ENCODE results near the gene FAM9B.

DNA sequence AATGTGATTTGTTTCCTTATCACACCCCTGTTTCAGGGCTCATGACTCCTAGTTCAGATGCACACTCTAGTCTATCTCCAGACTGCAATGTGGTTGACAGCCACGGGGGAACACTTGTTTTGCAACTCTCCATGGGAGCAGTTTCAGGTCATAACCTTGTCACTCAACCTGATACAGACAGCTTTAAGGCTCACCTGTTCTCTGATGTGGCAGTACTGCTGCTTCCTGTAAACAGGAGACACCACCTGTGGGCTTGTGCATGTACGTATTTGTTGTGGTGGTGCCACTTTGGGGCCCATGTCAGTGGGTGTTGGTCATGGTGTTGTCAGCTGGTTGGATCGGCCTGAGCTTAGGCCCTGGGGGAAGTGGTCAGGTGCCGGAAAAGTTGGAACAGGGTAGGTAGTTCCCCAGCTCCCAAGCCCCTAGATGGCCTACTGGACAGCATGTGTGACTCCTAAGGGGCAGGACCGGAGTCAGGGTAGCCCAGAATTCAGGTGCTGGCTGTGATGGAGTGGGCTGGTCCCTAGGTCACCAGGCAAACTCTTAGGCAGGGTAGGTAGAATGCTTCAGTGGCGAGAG, 46.2 kb downstream of the FAM9B start:
- TF ChIP-seq POLR2A (IDR thresholded peaks at IDR 0.05) (no peak), POLR2AphosphoS5 (IDR thresholded peaks at IDR 0.05) (no peak)
- TF ChIP-seq, protein P1, sequence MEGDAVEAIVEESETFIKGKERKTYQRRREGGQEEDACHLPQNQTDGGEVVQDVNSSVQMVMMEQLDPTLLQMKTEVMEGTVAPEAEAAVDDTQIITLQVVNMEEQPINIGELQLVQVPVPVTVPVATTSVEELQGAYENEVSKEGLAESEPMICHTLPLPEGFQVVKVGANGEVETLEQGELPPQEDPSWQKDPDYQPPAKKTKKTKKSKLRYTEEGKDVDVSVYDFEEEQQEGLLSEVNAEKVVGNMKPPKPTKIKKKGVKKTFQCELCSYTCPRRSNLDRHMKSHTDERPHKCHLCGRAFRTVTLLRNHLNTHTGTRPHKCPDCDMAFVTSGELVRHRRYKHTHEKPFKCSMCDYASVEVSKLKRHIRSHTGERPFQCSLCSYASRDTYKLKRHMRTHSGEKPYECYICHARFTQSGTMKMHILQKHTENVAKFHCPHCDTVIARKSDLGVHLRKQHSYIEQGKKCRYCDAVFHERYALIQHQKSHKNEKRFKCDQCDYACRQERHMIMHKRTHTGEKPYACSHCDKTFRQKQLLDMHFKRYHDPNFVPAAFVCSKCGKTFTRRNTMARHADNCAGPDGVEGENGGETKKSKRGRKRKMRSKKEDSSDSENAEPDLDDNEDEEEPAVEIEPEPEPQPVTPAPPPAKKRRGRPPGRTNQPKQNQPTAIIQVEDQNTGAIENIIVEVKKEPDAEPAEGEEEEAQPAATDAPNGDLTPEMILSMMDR (IDR thresholded peaks at IDR 0.05), result no peak

All from prostate gland (tissue), 2 donors.